Fibroblast of the aortic adventitia (primary cell): ENCODE measurements around the gene SUCLG1. TPM values are rescaled to one million over a fixed set of nuclear protein-coding genes. Genes with fewer than 3 reads are reported as not detected.
"Not testable (repeated sequence)": the region's sequence is repeated elsewhere in the genome, so short reads cannot be mapped to it uniquely, and the experiment has no call there.

Experiments used
- DNase-seq: peaks from one replicate; pipeline ENCODE4 v3.0.0-alpha.2; 2010; ENCODE audit warnings: low read depth
- H3K4me3 ChIP-seq: 2 replicates; pipeline ENCODE4 v1.5.1; 2011; ENCODE audit warnings: low read depth, mild to moderate bottlenecking, control low read depth, low read length, moderate library complexity
- CTCF ChIP-seq: IDR thresholded peaks from 2 replicates; pipeline ENCODE4 v1.5.1; 2011; ENCODE audit warnings: mild to moderate bottlenecking, low read length, control low read depth, inconsistent platforms; ENCODE audit not compliant: insufficient read depth
- total RNA-seq: library from RNA; depleted of rRNA; stranded (reverse); fragments of >200 nt; gene quantifications from 2 replicates; pipeline ENCODE4 v1.2.3, GENCODE V29; 2012; ENCODE audit warnings: low replicate concordance

Gene SUCLG1
- total RNA-seq, 1 donor = 44.9 TPM

- no peak for TF ChIP-seq CTCF
- no peak for DNase-seq
- H3K4me3 ChIP-seq = no peak overlapping the region
These were observed 49.5 kb downstream of the SUCLG1 start for GRCh38 chr2:84409531-84409930.

- not testable (repeated sequence) for DNase-seq, H3K4me3 ChIP-seq
These were observed 57.0 kb downstream of the SUCLG1 start for GRCh38 chr2:84402111-84402510.

GRCh38 chr2:84399839-84400238, 59.2 kb downstream of the SUCLG1 start:
- not testable (repeated sequence) for H3K4me3 ChIP-seq, DNase-seq

GRCh38 chr2:84395820-84396219, 63.3 kb downstream of the SUCLG1 start:
- no peak for TF ChIP-seq CTCF
- peak; percentile 54 for DNase-seq

GRCh38 chr2:84394628-84395027, 64.5 kb downstream of the SUCLG1 start:
- DNase-seq = no peak
- no peak for TF ChIP-seq CTCF
- H3K4me3 ChIP-seq = no peak overlapping the region

More at GRCh38 chr2:84395820-84396219, 63.3 kb downstream of the SUCLG1 start:
- H3K4me3 ChIP-seq = no peak overlapping the region

GRCh38 chr2:84393829-84394228, 65.3 kb downstream of the SUCLG1 start:
- DNase-seq = no peak
- H3K4me3 ChIP-seq = no peak overlapping the region
- TF ChIP-seq CTCF = no peak

- no peak overlapping the region for H3K4me3 ChIP-seq
- no peak for DNase-seq
- TF ChIP-seq CTCF = no peak
These were observed 69.3 kb downstream of the SUCLG1 start for GRCh38 chr2:84389794-84390193.

GRCh38 chr2:84388921-84389490, 70.1 kb downstream of the SUCLG1 start:
- no peak overlapping the region for H3K4me3 ChIP-seq
- no peak for TF ChIP-seq CTCF
- DNase-seq = no peak
